Fibroblast of skin of right biceps (primary cell): Measurements from ENCODE around the gene ARL13B.
A peak's percentile ranks its signal among the peaks of the same experiment; 100 is the strongest.
"Not testable (repeated sequence)": the region's sequence is repeated elsewhere in the genome, so short reads cannot be mapped to it uniquely, and the experiment has no call there.

Experiments used
- DNase-seq: peaks from one replicate; pipeline ENCODE4 v3.0.0-alpha.2; 2013

The ARL13B gene

GRCh38 chr3:94064243-94064860 lies 84.4 kb downstream of the ARL13B start:
- no peak for DNase-seq

- no peak for DNase-seq
Measured at GRCh38 chr3:94065122-94065521, 85.2 kb downstream of the ARL13B start.

- no peak for DNase-seq
Measured at GRCh38 chr3:94065819-94066480, 86.0 kb downstream of the ARL13B start.

GRCh38 chr3:94066506-94067500 lies 86.8 kb downstream of the ARL13B start:
- no peak for DNase-seq

- DNase-seq = peak; percentile 27
Measured at GRCh38 chr3:94069194-94069813, 89.3 kb downstream of the ARL13B start.

GRCh38 chr3:94070341-94070911 lies 90.5 kb downstream of the ARL13B start:
- no peak for DNase-seq

GRCh38 chr3:94071713-94072284 lies 91.8 kb downstream of the ARL13B start:
- DNase-seq = no peak

- DNase-seq = peak; percentile 60
Measured at GRCh38 chr3:94076055-94076454, 96.1 kb downstream of the ARL13B start.

GRCh38 chr3:94080552-94080951 lies 100.6 kb downstream of the ARL13B start:
- not testable (repeated sequence) for DNase-seq

GRCh38 chr3:94081884-94082283 lies 101.9 kb downstream of the ARL13B start:
- no peak for DNase-seq

- no peak for DNase-seq
Measured at GRCh38 chr3:94082391-94082937, 102.5 kb downstream of the ARL13B start.

GRCh38 chr3:94083261-94083660 lies 103.3 kb downstream of the ARL13B start:
- DNase-seq = no peak

GRCh38 chr3:94089126-94089525 lies 109.2 kb downstream of the ARL13B start:
- DNase-seq = no peak

- DNase-seq = no peak
Measured at GRCh38 chr3:94092086-94092485, 112.1 kb downstream of the ARL13B start.

GRCh38 chr3:94093151-94093550 lies 113.2 kb downstream of the ARL13B start:
- DNase-seq = no peak

GRCh38 chr3:94095111-94095510 lies 115.2 kb downstream of the ARL13B start:
- no peak for DNase-seq

GRCh38 chr3:94098452-94098851 lies 118.5 kb downstream of the ARL13B start:
- DNase-seq = no peak

GRCh38 chr3:94099311-94099710 lies 119.4 kb downstream of the ARL13B start:
- no peak for DNase-seq

- DNase-seq = no peak
Measured at GRCh38 chr3:94101860-94102259, 121.9 kb downstream of the ARL13B start.
